HG02970 (cell line): ENCODE data around the gene RIMBP2.

Experiments
- ATAC-seq: cut with Tn5 transposase; IDR thresholded peaks from one replicate; pipeline ENCODE4 v1.9.1; 2021; ENCODE audit warnings: mild to moderate bottlenecking, moderate library complexity, moderate number of reproducible peaks; ENCODE audit not compliant: unreplicated experiment, low FRiP score

The RIMBP2 gene

DNA sequence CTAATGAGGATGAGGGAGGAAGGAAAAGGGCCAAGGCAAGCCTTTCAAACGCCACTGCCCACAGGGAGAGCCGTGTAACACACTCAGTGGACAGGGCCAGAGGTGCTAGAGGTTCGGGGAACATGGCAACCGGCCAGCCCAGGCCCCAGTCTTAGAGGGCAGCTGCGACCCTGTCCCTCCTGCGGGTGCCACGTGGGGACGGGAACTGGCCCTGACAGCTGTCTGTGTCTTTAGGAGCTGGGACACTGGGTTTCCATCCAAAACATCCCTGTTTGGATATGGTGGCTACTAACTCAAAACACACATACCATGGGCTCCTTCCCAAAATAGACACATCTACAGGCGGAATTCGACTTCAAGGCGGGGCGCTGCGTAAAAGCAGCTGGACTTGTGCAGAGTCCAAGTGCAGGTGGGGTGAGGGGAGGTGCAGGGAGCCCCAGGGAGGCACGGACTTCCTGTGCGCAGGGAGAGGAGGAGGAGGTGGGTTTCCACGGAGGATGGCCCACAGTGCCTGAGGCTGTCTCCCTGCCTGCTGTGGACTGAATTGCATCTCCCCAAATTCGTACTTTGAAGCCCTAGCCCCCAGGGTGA is 193.8 kb downstream of the RIMBP2 start:
- ATAC-seq: no peak

DNA sequence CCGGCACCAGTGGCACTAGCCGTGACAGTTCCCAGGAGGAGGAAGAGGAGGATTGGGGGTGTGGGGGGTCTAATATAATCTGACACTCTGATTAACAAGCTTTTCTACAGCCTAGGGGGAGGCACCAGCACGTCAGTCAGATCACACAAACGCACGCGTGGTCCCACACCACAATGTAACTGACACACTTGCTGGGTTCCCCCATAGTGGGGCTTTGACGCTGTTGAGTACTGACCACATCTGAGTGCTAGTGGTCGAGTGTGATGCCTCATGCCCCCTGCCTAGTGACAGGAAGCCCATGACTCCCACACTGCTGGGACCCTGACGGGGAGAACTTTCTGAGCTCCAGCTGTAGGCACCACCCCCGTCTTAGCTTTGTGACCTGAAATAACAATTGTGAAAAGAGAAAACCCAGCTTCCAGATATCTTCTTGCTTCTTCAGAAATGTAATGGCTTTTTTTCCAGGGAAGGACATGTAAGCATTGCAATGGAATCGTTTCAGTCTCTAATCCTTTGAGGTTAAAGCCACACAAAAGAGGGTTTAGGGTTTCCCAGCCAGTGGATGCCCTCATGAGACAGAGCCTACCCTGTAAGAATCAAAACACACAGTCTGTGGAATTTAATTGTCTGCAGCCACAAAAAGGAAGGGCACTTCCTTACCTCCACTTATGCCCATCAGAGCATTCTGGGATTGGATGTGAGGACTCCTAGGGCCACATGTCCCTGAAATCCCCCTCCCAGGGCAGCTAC is 194.5 kb downstream of the RIMBP2 start:
- no peak for ATAC-seq

GRCh38 chr12:130520784-130521183 is 195.3 kb downstream of the RIMBP2 start:
- ATAC-seq: no peak

GRCh38 chr12:130517588-130517987 is 198.5 kb downstream of the RIMBP2 start:
- no peak for ATAC-seq

DNA sequence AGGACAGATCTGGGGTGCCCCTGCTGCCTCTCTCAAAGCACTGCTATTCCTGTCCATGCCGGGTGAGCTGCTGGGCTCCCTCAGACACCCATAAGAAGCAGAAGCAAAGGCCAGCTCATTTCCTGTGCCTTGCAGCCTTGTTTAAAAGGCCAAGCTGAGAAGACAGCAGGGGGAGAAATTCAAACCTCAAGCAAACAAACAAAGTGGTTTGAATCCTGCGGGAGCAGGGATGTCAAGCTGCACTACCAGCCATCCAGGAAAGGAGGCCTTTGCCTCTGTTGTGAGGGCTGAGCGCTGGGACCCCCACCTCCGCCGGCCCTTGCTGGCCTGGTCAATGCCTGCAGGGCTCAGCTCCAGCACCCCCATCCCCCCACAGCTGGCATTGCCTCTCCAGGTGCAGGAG is 201.9 kb downstream of the RIMBP2 start:
- no peak for ATAC-seq

- ATAC-seq: no peak
These were observed 202.5 kb downstream of the RIMBP2 start for GRCh38 chr12:130513556-130513955.

DNA sequence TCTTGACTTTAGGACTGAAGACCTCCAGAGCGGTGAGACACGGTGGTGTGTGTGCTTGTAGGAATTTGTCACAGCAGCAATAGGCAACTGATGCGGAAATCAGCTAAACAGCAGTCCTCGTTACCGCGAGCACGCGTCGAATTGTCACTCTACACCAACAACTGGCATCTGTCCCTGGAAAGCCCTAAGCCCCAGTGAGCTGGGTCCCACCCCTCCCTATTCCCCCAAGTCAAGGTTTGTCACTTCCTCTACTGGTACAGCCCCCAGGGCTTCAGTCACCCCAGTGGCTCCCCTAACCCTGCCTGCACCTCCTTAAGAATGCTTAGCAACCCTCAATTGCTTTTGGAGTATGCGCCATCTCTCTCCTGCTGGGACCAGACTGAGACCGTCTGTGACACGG is 204.8 kb downstream of the RIMBP2 start:
- no peak for ATAC-seq

DNA sequence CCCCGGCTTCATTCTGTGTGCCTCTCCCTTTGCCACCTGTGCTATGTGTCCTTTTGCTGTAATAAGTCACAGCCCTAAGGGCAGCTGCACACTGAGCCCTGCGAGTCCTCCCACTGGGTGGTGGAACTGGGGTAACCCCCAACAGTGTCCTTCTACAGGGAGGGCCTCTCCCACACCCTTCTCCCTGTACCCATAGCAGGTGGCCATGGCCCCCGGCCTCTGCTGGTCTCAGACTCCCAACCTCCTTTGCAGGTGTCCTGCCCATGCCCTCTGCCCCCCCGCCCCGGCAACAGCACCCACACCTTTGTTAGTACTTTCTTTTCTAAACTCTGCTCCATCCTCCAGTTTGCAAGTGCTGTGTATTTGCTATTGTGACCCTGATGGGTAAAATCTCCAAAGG is 206.6 kb downstream of the RIMBP2 start:
- no peak for ATAC-seq

DNA sequence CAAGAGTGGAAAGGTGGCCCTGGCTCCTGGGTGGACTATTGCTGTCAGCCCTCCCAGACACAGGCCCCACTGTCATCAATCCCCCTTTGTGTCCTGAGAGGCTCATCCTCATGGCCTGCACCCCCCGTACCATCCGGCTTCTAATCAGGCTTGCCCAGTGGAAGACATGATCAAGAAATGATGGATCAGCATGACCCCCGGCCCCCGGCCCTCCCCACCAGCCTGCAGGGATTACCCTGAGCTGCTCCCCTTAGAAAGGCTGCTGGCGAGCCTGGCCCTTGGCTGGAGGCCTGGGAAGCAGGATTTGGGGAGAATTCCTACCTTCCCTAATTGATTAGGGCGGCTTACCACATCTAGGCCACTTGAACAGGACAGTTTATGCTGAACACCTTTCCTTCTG is 207.3 kb downstream of the RIMBP2 start:
- ATAC-seq: no peak

DNA sequence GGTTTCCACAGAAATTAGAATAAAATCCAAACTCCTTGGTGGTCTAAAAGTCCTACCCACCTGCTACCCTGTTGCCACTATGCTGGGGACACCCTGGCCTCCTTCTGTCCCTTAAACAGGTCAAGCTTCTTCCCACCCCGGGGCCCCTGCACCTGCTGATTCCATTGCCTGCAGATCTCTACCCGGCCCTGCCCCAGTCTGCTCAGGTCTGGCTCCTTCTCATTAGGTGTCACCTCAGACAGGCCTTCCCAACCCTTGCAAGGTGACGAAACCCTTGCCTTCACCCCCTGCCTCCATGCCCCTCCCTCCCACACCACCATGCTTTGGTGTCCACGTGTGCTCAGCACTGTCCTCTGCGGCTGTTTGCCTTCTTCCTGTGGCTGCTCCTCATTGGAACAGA is 207.8 kb downstream of the RIMBP2 start:
- ATAC-seq: no peak

GRCh38 chr12:130506844-130507243 is 209.3 kb downstream of the RIMBP2 start:
- ATAC-seq: no peak

DNA sequence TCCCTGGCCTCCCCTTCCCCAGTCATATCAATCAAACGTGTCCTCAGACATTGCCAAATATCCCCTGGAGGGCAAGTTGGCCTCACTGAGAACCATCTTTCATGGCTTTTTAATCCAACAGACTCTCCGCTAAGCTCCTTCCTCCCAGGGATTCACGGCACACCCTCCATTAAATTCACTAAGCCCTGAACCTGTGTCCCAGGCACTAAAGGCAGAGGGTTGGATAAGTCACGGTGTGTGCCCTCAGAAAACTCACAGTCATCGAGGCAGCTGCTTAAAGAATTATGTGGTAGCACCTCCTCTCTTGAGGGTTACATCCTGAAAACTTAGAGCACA is 211.3 kb downstream of the RIMBP2 start:
- no peak for ATAC-seq

DNA sequence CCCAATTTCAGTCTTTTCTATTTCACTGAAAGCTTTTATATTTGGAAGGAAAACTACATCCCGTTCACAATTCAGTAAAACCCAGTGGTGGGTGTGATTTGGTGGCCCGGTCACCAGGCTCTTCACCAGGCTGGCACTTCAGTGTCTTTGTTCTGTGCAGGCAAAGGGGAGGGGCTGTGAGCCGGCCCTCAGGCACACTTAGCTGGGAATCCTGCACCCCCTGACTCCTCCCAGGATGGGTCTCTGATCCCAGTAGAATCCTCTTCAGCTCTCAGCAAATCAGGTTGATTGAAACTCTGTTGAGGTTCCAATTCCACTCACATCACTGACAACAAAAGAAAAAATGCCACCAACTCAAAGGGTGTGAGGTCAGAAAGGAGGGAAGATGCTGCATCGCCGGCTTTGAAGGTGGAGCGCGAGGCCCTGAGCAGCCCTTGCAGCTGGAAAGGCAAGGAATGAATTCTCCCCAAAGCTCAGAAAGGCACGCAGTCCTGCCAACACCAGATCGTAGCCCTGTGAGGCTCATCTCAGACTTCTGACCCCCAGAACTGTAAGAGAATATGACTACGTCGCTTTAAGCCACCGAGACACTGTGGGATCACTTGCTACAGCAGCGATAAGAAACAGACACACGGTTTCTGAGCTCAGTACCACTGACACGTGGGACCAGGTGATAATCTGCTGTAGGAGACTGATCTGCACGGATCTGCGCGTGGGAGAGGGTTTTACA is 211.8 kb downstream of the RIMBP2 start:
- no peak for ATAC-seq

DNA sequence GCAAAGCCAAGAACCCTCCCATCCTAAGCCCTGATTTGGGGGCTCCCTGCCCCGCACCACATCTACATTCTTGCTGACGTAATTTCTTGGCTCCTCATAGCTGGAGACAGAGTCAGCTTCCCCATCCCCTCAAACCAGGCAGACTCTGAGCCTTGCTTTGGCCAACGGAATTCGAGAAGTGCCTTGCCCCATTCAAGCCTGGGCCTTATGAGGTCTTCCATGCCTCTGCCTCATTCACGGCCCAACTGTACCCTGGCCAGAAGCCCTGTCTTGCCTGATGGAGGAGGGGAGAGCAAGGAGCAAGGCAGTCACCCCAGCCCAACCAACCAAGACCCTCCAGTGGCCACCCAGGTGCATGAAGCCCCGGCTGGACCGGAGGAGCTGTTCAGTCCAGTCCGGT is 214.3 kb downstream of the RIMBP2 start:
- ATAC-seq: no peak

- ATAC-seq: no peak
These were observed 215.2 kb downstream of the RIMBP2 start for GRCh38 chr12:130500835-130501330.

DNA sequence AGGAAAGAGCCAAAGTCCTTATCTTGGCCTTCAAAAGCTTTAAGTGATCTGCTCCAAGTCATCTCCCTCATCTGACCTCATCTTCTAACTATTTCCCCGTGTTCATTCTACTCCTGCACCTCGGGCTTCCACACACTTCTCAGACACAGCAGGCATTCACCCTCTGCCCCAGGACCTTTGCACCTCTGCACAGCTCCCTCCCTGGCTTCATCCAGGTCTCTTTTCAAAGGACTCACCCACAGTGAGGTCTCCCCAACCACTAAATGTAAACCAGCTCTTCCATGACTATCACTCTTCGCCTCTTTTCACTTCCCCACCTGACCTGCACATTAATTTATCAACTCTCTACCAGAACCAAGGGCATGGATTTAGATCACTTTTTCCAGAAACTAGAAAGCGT is 216.6 kb downstream of the RIMBP2 start:
- no peak for ATAC-seq

DNA sequence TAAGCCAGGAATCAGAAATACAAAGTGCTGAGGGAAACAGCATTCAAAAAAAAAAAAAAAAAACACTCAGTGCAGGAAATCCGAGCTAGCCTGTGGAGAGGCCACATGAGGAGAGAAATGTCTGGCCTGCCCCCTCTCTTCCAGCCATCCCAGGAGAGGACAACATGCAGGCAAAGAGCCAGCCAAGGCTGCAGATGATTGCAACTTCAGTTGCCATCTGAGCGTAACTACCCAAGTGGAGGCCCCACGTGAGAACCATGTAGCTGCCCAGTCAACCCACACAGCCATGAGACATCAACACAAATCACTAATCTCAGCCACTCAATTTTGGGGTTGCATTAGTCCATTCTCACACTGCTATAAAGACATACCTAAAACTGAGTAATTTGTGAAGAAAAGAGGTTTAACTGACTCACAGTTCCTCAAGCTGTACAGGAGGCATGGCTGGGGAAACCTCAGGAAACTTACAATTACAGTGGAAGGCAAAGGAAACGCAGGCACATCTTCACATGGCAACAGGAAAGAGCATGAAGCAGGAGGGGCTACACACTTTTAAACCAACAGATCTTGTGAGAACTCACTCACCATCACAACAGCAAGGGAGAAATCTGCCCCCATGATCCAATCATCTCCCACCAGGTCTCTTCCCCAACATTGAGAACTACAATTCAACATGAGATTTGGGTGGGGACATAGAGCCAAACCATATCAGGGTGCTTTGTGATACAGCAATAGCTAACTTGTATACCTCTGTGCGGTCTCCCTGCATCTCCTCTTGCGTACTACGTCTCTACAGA is 217.3 kb downstream of the RIMBP2 start:
- no peak for ATAC-seq

DNA sequence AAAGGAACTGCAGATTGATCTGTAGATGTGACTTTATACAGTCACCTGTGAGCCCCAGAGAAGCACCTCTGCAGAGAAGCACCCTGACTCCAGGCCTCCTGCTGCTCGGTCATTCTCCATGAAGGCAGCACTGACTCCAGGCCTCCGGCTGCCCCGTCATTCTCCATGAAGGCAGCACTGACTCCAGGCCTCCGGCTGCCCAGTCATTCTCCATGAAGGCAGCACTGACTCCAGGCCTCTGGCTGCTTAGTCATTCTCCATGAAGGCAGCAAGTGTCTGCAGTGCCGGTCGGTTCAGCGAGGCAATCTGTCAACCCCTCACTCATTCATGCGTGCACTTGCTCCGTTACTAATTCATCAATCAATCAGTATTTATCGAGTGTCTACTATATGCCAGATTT is 218.1 kb downstream of the RIMBP2 start:
- no peak for ATAC-seq

DNA sequence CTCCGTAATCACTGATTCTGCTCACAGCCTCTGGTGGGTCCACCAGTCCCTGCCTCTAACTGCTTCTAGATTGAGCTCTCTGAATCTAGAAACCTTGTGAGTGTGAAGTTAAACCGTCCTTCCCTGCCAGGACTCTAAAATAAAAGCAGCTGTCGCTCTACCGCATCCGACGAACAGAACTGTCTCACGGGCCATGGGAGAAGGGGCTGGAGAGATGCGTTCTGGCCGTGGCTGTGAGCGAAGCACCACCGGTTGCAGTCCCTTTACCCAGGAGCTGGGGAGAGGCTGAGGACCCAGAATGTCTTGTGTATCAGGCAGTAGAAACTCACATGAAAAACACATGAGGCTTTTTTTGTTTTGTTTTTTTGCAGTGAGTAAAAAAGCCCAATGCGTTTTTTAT is 218.8 kb downstream of the RIMBP2 start:
- no peak for ATAC-seq

DNA sequence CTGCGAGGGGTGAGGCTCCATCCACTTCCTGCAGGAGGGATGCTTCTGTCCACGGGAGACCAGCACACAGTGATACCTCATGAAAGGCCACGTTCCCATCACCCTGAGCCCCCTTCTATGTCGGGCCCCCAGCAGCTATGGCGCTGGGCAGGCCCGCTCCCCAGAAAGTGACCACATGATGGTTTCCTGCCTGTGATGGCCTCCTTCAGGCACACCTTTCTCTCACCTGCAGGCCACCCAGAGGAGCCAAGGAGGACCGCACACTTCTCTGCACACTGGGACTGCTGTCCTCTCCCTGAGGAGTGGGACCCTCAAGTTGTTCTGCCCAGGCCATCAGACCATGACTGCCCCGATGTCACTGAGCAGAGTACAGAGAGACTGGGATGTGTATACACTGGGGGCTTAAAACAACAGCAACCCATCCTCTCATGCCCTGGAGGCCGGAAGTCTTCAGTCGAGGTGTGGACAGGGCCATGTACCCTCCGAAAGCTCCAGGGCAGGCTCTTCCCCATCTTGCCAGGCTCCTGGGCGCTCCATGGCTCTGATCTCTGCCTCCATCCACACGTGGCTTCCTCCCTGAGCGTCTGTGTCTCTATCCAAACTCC is 219.5 kb downstream of the RIMBP2 start:
- no peak for ATAC-seq

- no peak for ATAC-seq
These were observed 220.9 kb downstream of the RIMBP2 start for GRCh38 chr12:130495156-130495555.
